Adrenal gland (tissue), 12 donors: Measurements from ENCODE around the gene SLC9A3. TPM values are rescaled to one million over a fixed set of nuclear protein-coding genes. Genes with fewer than 3 reads are reported as not detected.

Experiments
- DNase-seq, 7 donors: peaks; one replicate each; pipeline ENCODE4 v3.0.0-alpha.2; 2019 to 2020
- H3K27ac ChIP-seq, 5 donors: fragments of 200-600 bp; sonication (generic) in 4 of 5; 1 replicate in 3 of 5; 2 replicates in 2 of 5; pipeline versions ENCODE4 v1.5.1 to v1.8.0; 2016 to 2020; ENCODE audit warnings: mild to moderate bottlenecking in 1 of 5
- H3K27me3 ChIP-seq: fragments of 200-600 bp; 2 replicates; pipeline ENCODE4 v1.8.0; 2021
- H3K36me3 ChIP-seq, 2 donors: fragments of 200-600 bp; replicated peaks in 1 of 2; 1 replicate in 1 of 2; 2 replicates in 1 of 2; pipeline versions ENCODE4 v1.5.1 to v1.8.0; 2018 to 2022
- H3K4me1 ChIP-seq, 2 donors: fragments of 200-600 bp; replicated peaks in 1 of 2; 1 replicate in 1 of 2; 2 replicates in 1 of 2; pipeline versions ENCODE4 v1.5.1 to v1.8.0; 2018 to 2021
- H3K4me3 ChIP-seq, 4 donors: fragments of 200-600 bp; sonication (generic) in 3 of 4; one replicate each; pipeline ENCODE4 v1.5.1; 2016 to 2018
- H3K9me3 ChIP-seq, 3 donors: fragments of 200-600 bp; sonication (generic) in 1 of 3; replicated peaks in 1 of 3; 1 replicate in 2 of 3; 2 replicates in 1 of 3; pipeline versions ENCODE4 v1.5.1 to v1.8.0; 2016 to 2021
- CTCF ChIP-seq, 6 experiments: fragments of 450-650 bp in 4 of 6; fragments of 200-600 bp in 2 of 6; sonication (generic) in 1 of 6; IDR thresholded peaks; 1 replicate in 5 of 6; 2 replicates in 1 of 6; pipeline versions ENCODE4 v1.5.1 to v1.8.0; 2016 to 2021; ENCODE audit warnings: antibody characterized with exemption in 6 of 6, mild to moderate bottlenecking in 2 of 6, moderate library complexity in 1 of 6
- POLR2A ChIP-seq, 2 donors: fragments of 450-650 bp; IDR thresholded peaks; one replicate each; pipeline ENCODE4 v1.6.1; 2017; ENCODE audit warnings: antibody characterized with exemption in 2 of 2, mild to moderate bottlenecking in 2 of 2, moderate library complexity in 1 of 2
- WGBS, 4 donors: extraction: QIAGEN DNeasy Blood & Tissue Kit in 2 of 4; methylation state at CpG; one replicate each; pipeline versions ENCODE4 v1.1.5 to v1.1.7; 2013 to 2017; 5-methylcytosine and 5-hydroxymethylcytosine counted together
- intact Hi-C, 2 donors: fragments of 100-400 bp; cut with DNase I; formaldehyde crosslinking; loops; one replicate each; pipeline versions ENCODE4 v1.14.1 to v1.15.0; 2022 to 2023
- polyA plus RNA-seq, 3 donors: library from polyadenylated mRNA; stranded (reverse); fragments of 200-250 nt in 2 of 3; fragments of 350-450 nt in 1 of 3; fragmentation: Illumina TruSeq in 1 of 3; extraction: RNeasy Lipid Tissue Mini Kit (QIAGEN cat#74804) in 1 of 3; gene quantifications; one replicate each; pipeline ENCODE4 v1.2.3, GENCODE V29; 2013 to 2014
- total RNA-seq, 9 donors: library from RNA; depleted of rRNA in 4 of 9; stranded (reverse); fragments of >200 nt in 4 of 9; fragments of 120-200 nt in 1 of 9; fragmentation: NEBNext Ultra II Directional in 1 of 9; extraction: Animal tissue kit (Norgen Biotek cat#: 25700) in 1 of 9; gene quantifications; one replicate each; pipeline versions ENCODE4 v1.1.0 to v1.2.4, GENCODE V29; 2013 to 2023
- donor health status: healthy with polysubstance abuse.
- donor health status: Bipolar disorder and iron deficiency.
- donor health status: DM: yes; HTN: yes; CAD: no.
- donor health status: DM: no; HTN: no; CAD: no.
- donor health status: DM: no; HTN: no; CAD: no.
- donor health status: DM: yes; HTN: yes; CAD: no.

The SLC9A3 gene
- total and polyA plus RNA-seq, 12 donors: 0.83 to 5.5 (median 1.7) TPM

GRCh38 chr5:538271-538771 lies 14.1 kb upstream of the SLC9A3 start:
- Histone ChIP-seq H3K4me1 (no peaks in the 10 kb centered on the region), H3K36me3 (no peaks in the 10 kb centered on the region), H3K27me3 (peaks cover 50% of the 10 kb centered on the region), H3K9me3 (no peaks in the 10 kb centered on the region), H3K27ac (no peak overlapping the region), H3K4me3 (no peak overlapping the region)
- intact Hi-C loops: no loop called here
- 88 to 93% (median 91%) methylated on average over 12 to 27 of the region's 27 CpGs for WGBS, 4 donors
- DNase-seq: no peak
- TF ChIP-seq POLR2A (IDR thresholded peaks at IDR 0.05) (no peak), CTCF (IDR thresholded peaks at IDR 0.05) (no peak)

DNA sequence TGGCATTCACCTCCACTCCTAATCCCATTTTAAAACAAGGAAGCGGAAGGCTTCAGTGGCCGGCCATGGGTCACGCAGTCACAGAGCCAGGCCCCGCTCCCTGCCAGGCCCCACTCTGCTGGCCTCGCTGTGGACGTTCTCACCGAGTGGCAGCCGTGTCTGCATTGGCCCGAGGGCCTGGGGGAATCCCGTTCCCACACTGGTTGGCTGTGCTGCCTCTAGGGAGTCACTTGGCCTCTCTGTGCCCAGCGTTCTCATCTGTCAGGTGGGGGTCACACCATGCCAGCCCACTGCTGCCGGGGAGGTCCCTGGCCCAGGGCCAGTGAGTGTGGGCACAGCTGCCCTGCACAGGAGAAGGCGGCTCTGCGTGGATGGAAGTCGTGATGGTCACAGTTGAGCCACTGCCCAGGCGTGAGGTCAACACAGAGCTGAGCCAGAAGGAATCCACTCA lies 13.4 kb upstream of the SLC9A3 start:
- Histone ChIP-seq H3K4me3 (no peak overlapping the region), H3K27me3 (peaks cover 57% of the 10 kb centered on the region), H3K36me3 (no peaks in the 10 kb centered on the region), H3K9me3 (no peaks in the 10 kb centered on the region), H3K4me1 (no peaks in the 10 kb centered on the region), H3K27ac (no peak overlapping the region)
- DNase-seq: no peak
- intact Hi-C loops: no loop called here
- TF ChIP-seq POLR2A (IDR thresholded peaks at IDR 0.05): no peak
- TF ChIP-seq CTCF (IDR thresholded peaks at IDR 0.05): no peak
- 84 to 92% (median 87%) methylated on average over 12 to 16 of the region's 16 CpGs for WGBS, 4 donors

DNA sequence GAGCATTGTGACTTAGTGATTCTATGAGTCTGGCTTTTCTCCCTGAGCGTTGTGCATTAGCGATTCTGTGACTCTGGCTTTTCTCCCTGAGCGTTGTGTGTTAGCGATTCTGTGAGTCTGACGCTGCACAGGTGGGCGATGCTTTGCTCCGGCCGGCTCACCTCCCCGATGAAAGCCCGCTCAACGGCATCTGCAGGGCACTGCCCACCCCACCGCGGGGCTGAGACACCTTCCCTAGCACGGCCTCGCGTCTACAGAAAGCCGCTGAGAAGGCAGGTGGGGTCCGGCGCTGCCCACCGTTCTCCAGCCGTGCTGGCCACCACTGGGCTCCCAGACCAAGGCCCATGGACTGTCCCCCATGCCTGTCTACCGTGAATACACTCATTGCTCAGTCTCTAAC lies 12.8 kb upstream of the SLC9A3 start:
- DNase-seq: no peak
- no peak overlapping the region for H3K4me3 ChIP-seq
- no peak overlapping the region for H3K27ac ChIP-seq
- 78 to 92% (median 87%) methylated on average over 9 to 22 of the region's 22 CpGs for WGBS, 4 donors
- TF ChIP-seq CTCF (IDR thresholded peaks at IDR 0.05) (no peak), POLR2A (IDR thresholded peaks at IDR 0.05) (no peak)
- H3K9me3 ChIP-seq: no peaks in the 10 kb centered on the region
- H3K4me1 ChIP-seq: no peaks in the 10 kb centered on the region
- intact Hi-C loops: no loop called here
- H3K27me3 ChIP-seq: peaks cover 60% of the 10 kb centered on the region
- H3K36me3 ChIP-seq: no peaks in the 10 kb centered on the region

GRCh38 chr5:535846-536698 lies 11.8 kb upstream of the SLC9A3 start:
- Histone ChIP-seq H3K27me3 (peaks cover 67% of the 10 kb centered on the region), H3K4me3 (no peak overlapping the region), H3K4me1 (no peaks in the 10 kb centered on the region), H3K36me3 (no peaks in the 10 kb centered on the region), H3K27ac (no peak overlapping the region), H3K9me3 (no peaks in the 10 kb centered on the region)
- TF ChIP-seq CTCF (IDR thresholded peaks at IDR 0.05): no peak
- no peak for TF ChIP-seq POLR2A (IDR thresholded peaks at IDR 0.05)
- no peak for DNase-seq
- intact Hi-C loops: no loop called here
- 62 to 70% (median 63%) methylated on average over 24 to 27 of the region's 27 CpGs for WGBS, 4 donors
